ENCODE measurements around the gene STXBP6.

DNA sequence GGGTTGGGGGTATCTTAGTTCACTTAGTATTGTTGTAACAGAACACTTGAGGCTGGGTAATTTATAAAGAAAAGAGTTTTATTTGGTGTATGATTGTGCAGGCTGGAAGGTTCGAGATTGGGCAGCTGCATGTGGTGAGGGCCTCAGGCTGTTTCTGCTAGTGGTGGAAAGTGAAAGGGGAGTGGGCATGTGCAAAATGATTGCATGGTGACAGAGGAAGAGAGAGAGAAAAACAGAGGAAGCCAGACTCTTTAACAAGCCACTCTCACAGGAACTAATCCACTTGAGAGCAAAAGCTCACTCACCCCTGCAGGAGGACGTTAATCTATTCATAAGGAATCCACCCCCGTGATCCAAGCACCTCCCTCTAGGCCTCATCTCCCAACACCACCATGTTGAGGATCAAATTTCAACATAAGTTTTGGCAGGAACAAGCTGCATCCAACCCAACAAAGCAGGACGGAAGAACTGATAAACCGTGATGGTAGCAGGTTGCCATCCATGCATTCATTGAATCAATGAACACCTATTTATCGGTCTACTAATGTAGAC lies 251.0 kb downstream of the STXBP6 start:
- TF ChIP-seq, protein P1, sequence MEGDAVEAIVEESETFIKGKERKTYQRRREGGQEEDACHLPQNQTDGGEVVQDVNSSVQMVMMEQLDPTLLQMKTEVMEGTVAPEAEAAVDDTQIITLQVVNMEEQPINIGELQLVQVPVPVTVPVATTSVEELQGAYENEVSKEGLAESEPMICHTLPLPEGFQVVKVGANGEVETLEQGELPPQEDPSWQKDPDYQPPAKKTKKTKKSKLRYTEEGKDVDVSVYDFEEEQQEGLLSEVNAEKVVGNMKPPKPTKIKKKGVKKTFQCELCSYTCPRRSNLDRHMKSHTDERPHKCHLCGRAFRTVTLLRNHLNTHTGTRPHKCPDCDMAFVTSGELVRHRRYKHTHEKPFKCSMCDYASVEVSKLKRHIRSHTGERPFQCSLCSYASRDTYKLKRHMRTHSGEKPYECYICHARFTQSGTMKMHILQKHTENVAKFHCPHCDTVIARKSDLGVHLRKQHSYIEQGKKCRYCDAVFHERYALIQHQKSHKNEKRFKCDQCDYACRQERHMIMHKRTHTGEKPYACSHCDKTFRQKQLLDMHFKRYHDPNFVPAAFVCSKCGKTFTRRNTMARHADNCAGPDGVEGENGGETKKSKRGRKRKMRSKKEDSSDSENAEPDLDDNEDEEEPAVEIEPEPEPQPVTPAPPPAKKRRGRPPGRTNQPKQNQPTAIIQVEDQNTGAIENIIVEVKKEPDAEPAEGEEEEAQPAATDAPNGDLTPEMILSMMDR (IDR thresholded peaks at IDR 0.05): no peak
- TF ChIP-seq POLR2A (IDR thresholded peaks at IDR 0.05): no peak
